Adipocyte (in vitro differentiated cells): Measurements from ENCODE around the gene CDK19.

ENCODE experiments used
- DNase-seq: peaks from one replicate; pipeline ENCODE4 v3.0.0-alpha.2; 2015; ENCODE audit warnings: low read depth
- H3K27me3 ChIP-seq: replicated peaks from 2 replicates; pipeline ENCODE4 v1.7.0; 2013; ENCODE audit warnings: mild to moderate bottlenecking, low read length, moderate library complexity; ENCODE audit not compliant: control insufficient read depth, insufficient read depth
- H3K36me3 ChIP-seq: 2 replicates; pipeline ENCODE4 v1.7.0; 2013; ENCODE audit warnings: low read length, mild to moderate bottlenecking, moderate library complexity; ENCODE audit not compliant: control insufficient read depth, insufficient read depth, severe bottlenecking
- H3K4me1 ChIP-seq: 2 replicates; pipeline ENCODE4 v1.7.0; 2013; ENCODE audit warnings: mild to moderate bottlenecking, low read length, moderate library complexity; ENCODE audit not compliant: control insufficient read depth, insufficient read depth
- H3K4me3 ChIP-seq: 2 replicates; pipeline ENCODE4 v1.7.0; 2013; ENCODE audit warnings: mild to moderate bottlenecking, low read length, moderate library complexity
- H3K9ac ChIP-seq: 2 replicates; pipeline ENCODE4 v1.7.0; 2013; ENCODE audit warnings: mild to moderate bottlenecking, low read length, moderate library complexity
- H3K9me3 ChIP-seq: 2 replicates; pipeline ENCODE4 v1.7.0; 2013; ENCODE audit warnings: mild to moderate bottlenecking, low read length, moderate library complexity; ENCODE audit not compliant: control insufficient read depth

The CDK19 gene

DNA sequence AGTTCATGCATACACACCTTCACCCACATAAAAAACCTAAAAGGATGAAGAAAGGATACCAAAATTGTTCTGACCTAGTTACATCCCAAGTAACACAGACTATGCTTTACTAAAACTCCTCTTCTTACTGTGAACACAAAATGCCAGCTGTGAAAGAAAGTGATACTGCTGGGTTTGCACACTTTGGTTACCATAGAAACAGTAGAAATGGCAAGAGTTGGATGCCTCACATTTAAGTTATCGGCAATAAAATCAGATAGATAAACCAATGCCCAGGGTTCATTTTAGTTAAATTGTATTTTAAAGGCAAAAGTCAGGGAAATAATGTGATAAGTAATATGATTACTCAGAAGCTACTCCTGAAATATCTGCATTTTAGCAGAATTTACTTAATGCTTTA, 161.9 kb downstream of the CDK19 start:
- H3K4me3 ChIP-seq = no peak overlapping the region
- H3K36me3 ChIP-seq = no peaks in the 10 kb centered on the region
- no peaks in the 10 kb centered on the region for H3K9me3 ChIP-seq
- DNase-seq = no peak
- H3K4me1 ChIP-seq = peaks cover 10% of the 10 kb centered on the region
- no peak overlapping the region for H3K9ac ChIP-seq
- H3K27me3 ChIP-seq = no peaks in the 10 kb centered on the region

DNA sequence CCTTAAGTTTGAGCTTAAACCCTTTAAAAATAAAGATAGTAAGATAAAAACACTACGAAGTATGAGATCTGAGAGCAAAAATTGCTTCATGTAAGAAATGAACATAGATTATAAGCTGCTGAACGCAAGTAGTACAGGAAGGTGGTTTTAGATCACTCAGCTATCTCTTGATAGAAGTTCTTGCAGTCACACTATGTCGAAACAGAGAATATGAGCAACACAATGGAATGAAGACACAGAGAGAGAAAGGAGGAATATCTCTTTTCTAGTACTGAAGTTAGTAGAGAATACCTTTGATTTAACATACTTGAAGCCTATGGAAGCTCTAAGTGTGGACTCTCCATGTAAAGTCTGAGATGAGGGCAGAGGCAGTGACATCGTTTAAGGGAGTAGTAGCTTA, 162.7 kb downstream of the CDK19 start:
- peak; percentile 34 for DNase-seq
- Histone ChIP-seq H3K27me3 (no peaks in the 10 kb centered on the region), H3K4me3 (no peak overlapping the region), H3K4me1 (peaks cover 10% of the 10 kb centered on the region), H3K9me3 (no peaks in the 10 kb centered on the region), H3K36me3 (no peaks in the 10 kb centered on the region), H3K9ac (no peak overlapping the region)

DNA sequence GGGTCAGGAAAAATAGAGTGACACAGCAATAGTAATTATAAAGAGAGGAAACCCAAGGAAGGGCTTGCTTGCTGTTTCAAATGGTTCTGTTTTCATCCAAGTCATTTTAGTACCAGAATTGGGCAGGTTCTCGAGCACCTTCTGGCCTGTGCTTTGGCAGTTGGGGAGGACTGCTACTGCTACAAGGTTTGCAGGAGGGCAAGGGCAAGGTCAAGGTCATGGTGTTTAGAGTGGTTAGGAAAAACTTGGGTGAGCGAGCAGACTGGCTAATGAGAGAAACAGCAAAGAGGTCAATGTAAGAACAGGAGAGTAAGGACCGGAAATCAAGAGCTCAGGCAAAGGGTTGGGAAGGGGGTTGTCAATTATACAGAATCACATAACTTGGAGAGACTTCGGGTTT, 164.5 kb downstream of the CDK19 start:
- Histone ChIP-seq H3K36me3 (no peaks in the 10 kb centered on the region), H3K4me3 (no peak overlapping the region), H3K9me3 (no peaks in the 10 kb centered on the region), H3K9ac (no peak overlapping the region), H3K27me3 (no peaks in the 10 kb centered on the region), H3K4me1 (peaks cover 10% of the 10 kb centered on the region)
- DNase-seq = no peak

DNA sequence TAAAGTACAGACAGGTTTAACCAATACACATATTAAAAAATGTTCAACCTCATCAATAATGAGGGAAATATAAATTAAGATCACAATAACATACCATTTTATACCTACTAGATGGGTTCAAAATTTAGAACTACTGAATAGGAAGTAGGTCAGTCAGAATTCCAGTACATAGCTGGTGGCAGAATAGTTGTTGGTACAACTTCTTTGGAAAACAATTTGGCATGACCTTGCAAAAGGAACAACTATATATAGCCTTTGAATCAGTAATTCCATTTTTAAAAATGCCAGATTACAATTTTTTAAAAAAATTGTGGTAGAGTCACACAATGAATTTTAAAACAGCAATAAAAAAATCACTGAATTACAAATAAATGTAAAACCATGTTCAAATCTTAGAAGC, 165.6 kb downstream of the CDK19 start:
- no peak for DNase-seq
- Histone ChIP-seq H3K4me1 (peaks cover 10% of the 10 kb centered on the region), H3K9ac (no peak overlapping the region), H3K36me3 (peaks cover 3% of the 10 kb centered on the region), H3K27me3 (no peaks in the 10 kb centered on the region), H3K9me3 (no peaks in the 10 kb centered on the region), H3K4me3 (no peak overlapping the region)

DNA sequence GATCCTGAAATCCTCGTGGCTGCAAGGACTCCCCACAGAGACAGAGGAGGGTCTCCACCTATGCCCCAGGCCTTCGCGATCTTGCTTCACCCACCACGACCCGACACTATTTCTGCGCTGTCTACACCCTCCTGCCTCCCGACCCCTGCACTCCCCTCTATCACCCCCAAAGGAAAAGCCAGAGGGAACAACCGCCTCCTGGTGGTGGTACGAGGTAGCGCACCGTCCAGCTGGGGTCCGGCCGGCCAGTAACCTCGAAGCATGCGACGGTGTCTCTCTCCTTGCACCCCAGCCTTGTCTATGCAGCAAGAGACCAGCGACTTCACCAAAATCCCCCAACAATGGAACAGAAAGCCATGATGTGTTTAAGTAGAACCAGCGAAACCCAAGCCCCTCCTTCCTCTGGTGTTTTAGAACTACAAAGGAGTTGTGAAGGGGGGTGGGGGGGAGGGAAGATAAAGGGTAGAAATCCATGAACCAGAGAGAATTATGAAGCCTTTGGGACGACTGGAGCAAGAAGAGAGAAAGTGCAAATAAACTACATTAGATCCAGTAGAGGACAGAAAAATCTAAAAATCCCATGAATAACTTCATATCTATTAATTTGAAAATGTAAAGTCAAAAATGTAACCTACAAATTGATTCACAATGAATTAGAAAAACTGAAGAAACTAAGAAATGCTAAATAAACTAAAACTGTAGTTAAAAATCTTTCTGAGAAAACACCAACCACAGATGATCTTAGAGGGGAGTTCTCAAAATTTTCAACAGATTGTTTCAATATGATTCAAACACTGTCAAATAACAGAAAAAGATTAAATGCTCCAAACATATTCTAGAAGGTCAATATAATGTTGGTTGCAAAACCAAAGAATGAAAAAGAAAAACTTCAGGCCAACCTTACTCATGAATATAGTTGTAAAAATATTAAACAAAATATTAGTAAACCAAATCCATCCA, 168.0 kb downstream of the CDK19 start:
- Histone ChIP-seq H3K4me3 (no peak overlapping the region), H3K36me3 (peaks cover 3% of the 10 kb centered on the region), H3K9me3 (no peaks in the 10 kb centered on the region), H3K9ac (no peak overlapping the region), H3K4me1 (peaks cover 3% of the 10 kb centered on the region), H3K27me3 (no peaks in the 10 kb centered on the region)
- DNase-seq = no peak

DNA sequence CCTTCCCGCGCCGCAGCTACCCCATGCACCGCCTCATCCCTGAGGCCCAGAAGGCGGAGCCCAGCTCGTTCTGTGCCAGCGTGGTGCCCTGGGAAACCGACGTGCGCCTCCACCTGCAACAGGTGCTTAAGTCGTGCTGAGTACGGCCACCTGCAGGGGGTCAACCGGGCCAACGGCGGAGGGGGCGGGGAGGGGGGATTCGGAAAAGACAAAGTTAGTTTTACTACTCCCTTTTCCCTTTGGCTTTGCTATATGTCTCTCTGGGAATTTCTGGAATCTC, 168.9 kb downstream of the CDK19 start:
- DNase-seq = no peak
- no peak overlapping the region for H3K4me3 ChIP-seq
- H3K9ac ChIP-seq = no peak overlapping the region
- H3K36me3 ChIP-seq = peaks cover 3% of the 10 kb centered on the region
- no peaks in the 10 kb centered on the region for H3K27me3 ChIP-seq
- H3K9me3 ChIP-seq = no peaks in the 10 kb centered on the region
- no peaks in the 10 kb centered on the region for H3K4me1 ChIP-seq

DNA sequence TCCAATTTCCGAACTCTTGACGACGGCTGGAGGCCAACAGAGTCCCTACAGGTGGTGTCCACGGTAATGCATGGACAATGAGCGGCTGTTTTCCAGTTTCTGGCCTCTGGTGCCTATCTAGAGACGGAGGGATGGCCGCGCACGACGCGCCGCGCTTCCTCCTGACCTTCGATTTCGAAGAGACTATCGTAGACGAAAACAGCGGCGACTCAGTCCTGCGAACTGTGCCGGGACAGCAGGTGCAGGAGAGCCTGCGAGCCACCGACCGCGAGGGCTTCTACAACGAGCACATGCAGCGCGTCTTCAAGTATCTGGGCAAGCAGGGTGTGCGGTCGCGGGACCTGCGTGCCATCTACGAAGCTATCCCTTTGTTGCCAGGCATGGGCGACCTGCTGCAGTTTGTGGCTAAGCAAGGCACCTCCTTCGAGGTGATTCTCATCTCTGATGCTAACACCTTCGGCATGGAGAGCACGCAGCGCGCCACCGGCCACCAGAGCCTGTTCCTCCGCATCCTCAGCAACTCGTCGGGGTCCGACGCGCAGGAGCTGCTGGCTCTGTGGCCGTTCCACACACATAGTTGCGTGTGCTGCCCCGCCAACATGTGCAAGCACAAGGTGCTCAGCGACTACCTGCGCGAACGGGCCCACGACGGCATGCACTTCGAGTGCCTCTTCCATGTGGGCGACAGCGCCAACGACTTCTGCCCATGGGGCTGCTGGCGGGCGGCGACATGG, 169.4 kb downstream of the CDK19 start:
- H3K27me3 ChIP-seq = no peaks in the 10 kb centered on the region
- DNase-seq = no peak
- no peak overlapping the region for H3K4me3 ChIP-seq
- H3K9me3 ChIP-seq = no peaks in the 10 kb centered on the region
- H3K36me3 ChIP-seq = peaks cover 3% of the 10 kb centered on the region
- H3K4me1 ChIP-seq = no peaks in the 10 kb centered on the region
- no peak overlapping the region for H3K9ac ChIP-seq

DNA sequence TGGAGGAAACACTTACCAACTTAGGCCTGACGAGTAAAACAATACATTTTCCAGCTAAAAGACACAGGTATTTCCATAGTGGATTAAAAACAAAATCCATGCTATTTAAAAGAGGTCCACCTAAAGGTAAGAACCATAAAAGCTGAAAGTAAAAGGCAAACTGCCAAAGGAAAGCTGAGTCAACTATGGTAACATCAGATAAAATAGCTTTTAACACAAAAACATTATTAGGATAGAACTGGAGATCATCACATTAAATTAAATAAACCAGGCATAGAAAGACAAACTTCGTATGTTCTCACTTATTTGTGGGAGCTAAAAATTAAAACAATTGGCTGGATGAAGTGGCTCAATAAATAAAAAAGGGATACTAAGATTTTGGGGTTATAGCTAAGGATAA, 172.1 kb downstream of the CDK19 start:
- DNase-seq = no peak
- H3K36me3 ChIP-seq = peaks cover 3% of the 10 kb centered on the region
- H3K9me3 ChIP-seq = no peaks in the 10 kb centered on the region
- H3K4me3 ChIP-seq = no peak overlapping the region
- H3K9ac ChIP-seq = no peak overlapping the region
- no peaks in the 10 kb centered on the region for H3K27me3 ChIP-seq
- no peaks in the 10 kb centered on the region for H3K4me1 ChIP-seq

DNA sequence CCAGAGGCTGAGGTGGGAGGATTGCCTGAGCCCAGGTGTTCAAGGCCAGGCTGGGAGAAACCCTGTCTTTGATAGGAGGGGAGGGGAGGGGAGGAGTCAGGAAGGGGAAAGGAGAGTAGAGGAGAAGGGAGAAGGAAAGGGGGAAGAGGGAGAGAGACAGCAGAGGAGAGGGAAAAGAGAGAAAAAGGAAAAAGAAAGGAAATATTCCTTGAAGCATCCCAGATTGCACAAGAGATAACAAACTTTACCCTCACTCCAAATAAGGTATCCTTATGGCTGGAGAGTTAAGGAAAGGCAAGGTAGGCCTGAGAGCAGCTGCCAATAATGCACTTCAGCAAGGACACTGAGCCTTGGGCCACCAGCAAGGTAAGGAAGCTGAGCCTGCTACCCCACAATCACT, 172.6 kb downstream of the CDK19 start:
- H3K4me3 ChIP-seq = no peak overlapping the region
- no peak overlapping the region for H3K9ac ChIP-seq
- no peaks in the 10 kb centered on the region for H3K27me3 ChIP-seq
- DNase-seq = no peak
- H3K4me1 ChIP-seq = no peaks in the 10 kb centered on the region
- no peaks in the 10 kb centered on the region for H3K9me3 ChIP-seq
- H3K36me3 ChIP-seq = peaks cover 3% of the 10 kb centered on the region

DNA sequence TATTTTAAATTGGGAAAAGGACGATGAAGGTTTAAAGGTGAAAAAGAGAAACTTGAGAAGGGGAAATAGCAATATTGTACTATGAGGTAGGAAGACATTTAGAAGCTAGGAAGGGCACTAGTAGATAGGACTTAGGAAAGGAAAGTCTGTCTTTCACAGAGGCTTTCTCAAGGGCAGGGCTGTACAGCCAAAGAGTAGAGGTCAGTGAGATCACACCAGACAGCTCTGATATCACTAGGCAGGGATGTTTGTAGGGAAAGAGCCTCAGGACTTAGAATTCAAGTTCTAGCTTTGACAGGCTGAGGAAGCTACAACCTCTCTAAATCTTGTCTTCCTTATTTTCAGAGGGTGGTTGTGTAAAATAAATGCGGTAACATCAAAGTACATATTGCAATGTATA, 178.5 kb downstream of the CDK19 start:
- no peak for DNase-seq
- no peaks in the 10 kb centered on the region for H3K27me3 ChIP-seq

DNA sequence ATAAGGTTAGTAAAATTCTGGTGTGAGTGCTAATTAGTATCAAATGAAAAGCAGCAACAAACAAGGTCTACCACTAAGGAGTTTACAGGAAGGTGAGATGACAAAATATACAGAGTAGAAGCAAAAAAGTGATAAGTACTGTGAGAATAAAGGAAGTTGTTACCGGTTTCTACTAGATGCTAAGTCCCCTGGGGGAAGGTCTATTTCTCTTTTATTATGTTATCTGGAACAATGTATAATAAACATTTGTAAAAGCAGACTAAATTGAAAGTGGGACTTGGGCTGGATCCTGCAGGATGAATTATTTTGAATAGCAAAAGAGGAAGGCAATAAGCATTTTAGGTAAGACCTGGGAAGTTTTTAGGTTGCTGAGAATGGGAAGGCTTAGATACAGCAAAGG, 180.2 kb downstream of the CDK19 start:
- Histone ChIP-seq H3K27me3 (no peaks in the 10 kb centered on the region), H3K9me3 (no peaks in the 10 kb centered on the region), H3K4me1 (no peaks in the 10 kb centered on the region), H3K9ac (no peak overlapping the region), H3K36me3 (no peaks in the 10 kb centered on the region), H3K4me3 (no peak overlapping the region)
- DNase-seq = no peak

More for the DNA sequence above, 178.5 kb downstream of the CDK19 start:
- Histone ChIP-seq H3K9me3 (no peaks in the 10 kb centered on the region), H3K4me3 (no peak overlapping the region), H3K9ac (no peak overlapping the region), H3K36me3 (no peaks in the 10 kb centered on the region), H3K4me1 (no peaks in the 10 kb centered on the region)
